ENCODE data around the gene PAXIP1. TPM values are rescaled to one million over a fixed set of nuclear protein-coding genes. Genes with fewer than 3 reads are reported as not detected.
A peak's percentile ranks its signal among the peaks of the same experiment; 100 is the strongest.
"Not testable (repeated sequence)": the region's sequence is repeated elsewhere in the genome, so short reads cannot be mapped to it uniquely, and the experiment has no call there.

PAXIP1 gene
- total RNA-seq = 10 to 100 TPM; 13.2 to 14.9 (median 13.6) TPM

GRCh38 chr7:155003092-155003375 lies at the start of gene PAXIP1:
PAXIP1 (minus strand) TSS chr7:155003124; CDS start chr7:155002929, 195 bp downstream.
- H3K4me3 ChIP-seq (replicated peaks in 1 of 3) = peak within 1 kb of the TSS; percentile 88 to 98 (median 89)
- intact Hi-C loops (cut with DNase I) = loop anchor here (10.0 kb wide), 1 partner anchor 68 kb away; no protein-coding TSS in a partner anchor
- peak within 1 kb of the TSS; percentile 90 to 96 (median 92) for H3K27ac ChIP-seq
- peaks cover 3 to 10% of the 10 kb centered on the region in 2 donors for H3K4me1 ChIP-seq
- H3K27me3 ChIP-seq = no peaks in the 10 kb centered on the region
- peak in 1 of 2 donors; percentile 45 for DNase-seq
- no CpG with 5 or more reads among the region's 44 CpGs for WGBS, 2 donors
- peaks cover 0 to 2% of the 10 kb centered on the region in 2 donors for H3K36me3 ChIP-seq
- TF ChIP-seq CTCF (IDR thresholded peaks at IDR 0.05) (peak in 1 of 6 experiments; percentile 11), POLR2A (IDR thresholded peaks at IDR 0.05) (no peak)
- H3K9me3 ChIP-seq = no peaks in the 10 kb centered on the region

- Histone ChIP-seq H3K9me3 (no peaks in the 10 kb centered on the region), H3K36me3 (no peaks in the 10 kb centered on the region), H3K27ac (no peak overlapping the region), H3K4me3 (replicated peaks in 1 of 3) (no peak overlapping the region), H3K27me3 (no peaks in the 10 kb centered on the region), H3K4me1 (no peaks in the 10 kb centered on the region)
- WGBS, 2 donors = 87 to 94% methylated on average over 4 of the region's 4 CpGs
- DNase-seq = no peak
- TF ChIP-seq CTCF (IDR thresholded peaks at IDR 0.05) = no peak
- no peak for TF ChIP-seq POLR2A (IDR thresholded peaks at IDR 0.05)
- intact Hi-C loops (cut with DNase I) = no loop called here
Measured at GRCh38 chr7:155051355-155051754, 48.4 kb upstream of the PAXIP1 start.

GRCh38 chr7:155048006-155048405 lies 45.1 kb upstream of the PAXIP1 start:
- no peaks in the 10 kb centered on the region for H3K9me3 ChIP-seq
- H3K4me1 ChIP-seq = no peaks in the 10 kb centered on the region
- no peak overlapping the region for H3K4me3 ChIP-seq (replicated peaks in 1 of 3)
- H3K36me3 ChIP-seq = no peaks in the 10 kb centered on the region
- TF ChIP-seq CTCF (IDR thresholded peaks at IDR 0.05) (no peak), POLR2A (IDR thresholded peaks at IDR 0.05) (no peak)
- DNase-seq = no peak
- H3K27me3 ChIP-seq = no peaks in the 10 kb centered on the region
- H3K27ac ChIP-seq = no peak overlapping the region
- intact Hi-C loops (cut with DNase I) = no loop called here
- WGBS, 2 donors = 67 to 75% methylated on average over 4 of the region's 4 CpGs

- Histone ChIP-seq H3K27ac (no peak overlapping the region), H3K4me3 (replicated peaks in 1 of 3) (no peak overlapping the region), H3K36me3 (no peaks in the 10 kb centered on the region), H3K9me3 (no peaks in the 10 kb centered on the region), H3K4me1 (no peaks in the 10 kb centered on the region), H3K27me3 (no peaks in the 10 kb centered on the region)
- DNase-seq = no peak
- TF ChIP-seq CTCF (IDR thresholded peaks at IDR 0.05) (no peak), POLR2A (IDR thresholded peaks at IDR 0.05) (no peak)
- intact Hi-C loops (cut with DNase I) = no loop called here
- 71 to 80% methylated on average over 4 of the region's 4 CpGs for WGBS, 2 donors
Measured at GRCh38 chr7:155043756-155044155, 40.8 kb upstream of the PAXIP1 start.

- no peak for DNase-seq
- 82 to 89% methylated on average over 4 of the region's 4 CpGs for WGBS, 2 donors
- no peak for TF ChIP-seq CTCF (IDR thresholded peaks at IDR 0.05)
- TF ChIP-seq POLR2A (IDR thresholded peaks at IDR 0.05) = no peak
Measured at GRCh38 chr7:155038335-155038734, 35.4 kb upstream of the PAXIP1 start.

GRCh38 chr7:155034495-155034894 lies 31.6 kb upstream of the PAXIP1 start:
- H3K4me3 ChIP-seq (replicated peaks in 1 of 3); H3K27me3 ChIP-seq; H3K36me3 ChIP-seq; H3K27ac ChIP-seq; DNase-seq; H3K4me1 ChIP-seq; H3K9me3 ChIP-seq; intact Hi-C loops (cut with DNase I): not testable (repeated sequence)
- whole genome bisulfite sequencing, 2 donors = 93 to 95% methylated on average over 14 to 15 of the region's 15 CpGs

More at GRCh38 chr7:155038335-155038734, 35.4 kb upstream of the PAXIP1 start:
- H3K9me3 ChIP-seq = no peaks in the 10 kb centered on the region
- H3K36me3 ChIP-seq = no peaks in the 10 kb centered on the region
- no peaks in the 10 kb centered on the region for H3K27me3 ChIP-seq
- H3K4me1 ChIP-seq = no peaks in the 10 kb centered on the region
- no peak overlapping the region for H3K27ac ChIP-seq
- no peak overlapping the region for H3K4me3 ChIP-seq (replicated peaks in 1 of 3)
- intact Hi-C loops (cut with DNase I) = no loop called here

Measured in thyroid gland (tissue), 4 donors.